Fibroblast of upper back skin (primary cell): ENCODE measurements around the gene PBRM1.

ENCODE experiments used
- DNase-seq: peaks from one replicate; pipeline ENCODE4 v3.0.0-alpha.2; 2013

Gene PBRM1

DNA sequence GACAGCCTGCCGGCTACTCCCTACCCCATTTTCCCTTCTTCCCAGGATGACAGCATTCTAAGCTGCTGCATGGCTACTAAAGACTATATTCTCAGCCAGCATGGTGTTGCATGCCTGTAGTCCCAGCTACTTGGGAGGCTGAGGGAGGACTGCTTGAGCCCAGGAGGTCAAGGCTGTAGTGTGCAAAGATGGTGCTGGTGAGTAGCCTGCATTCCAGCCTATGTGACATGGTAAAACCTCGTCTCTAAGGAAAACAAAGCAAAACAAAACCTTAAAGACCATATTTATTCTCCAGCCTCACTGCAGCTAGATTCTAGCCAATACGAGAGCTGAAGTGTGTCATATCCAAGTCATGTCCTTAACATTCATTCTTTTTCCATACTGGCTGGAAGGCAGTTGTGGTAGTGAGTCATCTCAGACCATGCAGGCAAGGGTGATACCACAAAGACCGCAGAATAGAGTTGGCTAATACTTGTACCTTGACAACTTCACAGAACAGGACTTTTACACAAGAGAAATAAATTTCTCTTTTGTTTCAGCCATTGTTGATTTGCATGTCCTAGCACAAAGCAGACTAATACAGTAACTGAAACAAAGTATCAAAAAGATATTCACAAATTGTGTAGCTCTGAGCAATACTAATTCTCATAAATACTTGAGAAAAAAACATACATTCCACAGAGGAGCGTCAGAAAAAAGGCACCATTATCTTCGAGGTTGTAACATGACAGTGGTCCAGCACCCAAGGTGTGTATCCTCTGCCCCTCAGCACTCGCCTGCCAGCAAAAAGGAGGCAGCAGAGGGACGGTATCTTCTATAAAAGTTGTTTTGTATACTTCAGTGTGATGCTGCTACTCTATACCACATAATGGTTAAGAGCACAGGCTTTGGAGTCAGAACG lies 14.8 kb downstream of the PBRM1 start:
- peak; percentile 100 for DNase-seq

DNA sequence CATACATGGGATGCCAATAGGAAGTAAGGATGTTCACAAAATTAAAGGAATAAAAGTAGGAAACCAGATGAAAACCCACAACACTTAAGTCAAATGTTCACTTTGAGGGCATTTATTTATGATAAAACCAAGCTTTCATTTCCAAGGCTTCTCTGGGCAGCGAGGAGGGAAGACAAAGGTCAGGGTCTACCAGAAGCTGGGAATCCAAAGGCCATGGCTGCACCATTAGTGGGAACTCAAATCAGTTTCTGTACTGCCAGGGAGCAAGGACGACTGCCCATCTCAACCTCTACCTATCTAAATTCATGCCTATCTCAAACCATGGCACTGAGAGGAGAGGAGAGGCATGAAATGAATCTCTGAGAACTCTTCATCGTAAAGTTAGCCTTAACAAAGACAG lies 22.6 kb downstream of the PBRM1 start:
- no peak for DNase-seq

DNA sequence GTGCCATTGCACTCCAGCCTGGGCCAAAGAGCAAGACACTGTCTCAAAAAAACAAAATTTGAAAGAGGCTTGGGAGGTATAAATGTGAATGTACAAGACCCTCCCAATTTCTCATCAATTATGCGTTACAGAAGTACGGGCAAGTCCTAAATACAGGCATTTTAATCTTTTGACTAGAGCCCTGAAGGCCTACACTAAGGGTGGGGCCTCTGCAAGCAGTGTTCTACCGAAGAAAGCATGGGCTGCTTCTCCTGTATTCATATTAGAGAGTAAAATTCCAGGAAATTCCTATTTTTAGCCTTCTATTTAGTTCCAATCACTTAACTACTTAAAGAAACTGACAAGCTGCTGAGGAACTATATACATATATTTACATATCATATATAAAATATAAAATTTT lies 25.7 kb downstream of the PBRM1 start:
- no peak for DNase-seq

DNA sequence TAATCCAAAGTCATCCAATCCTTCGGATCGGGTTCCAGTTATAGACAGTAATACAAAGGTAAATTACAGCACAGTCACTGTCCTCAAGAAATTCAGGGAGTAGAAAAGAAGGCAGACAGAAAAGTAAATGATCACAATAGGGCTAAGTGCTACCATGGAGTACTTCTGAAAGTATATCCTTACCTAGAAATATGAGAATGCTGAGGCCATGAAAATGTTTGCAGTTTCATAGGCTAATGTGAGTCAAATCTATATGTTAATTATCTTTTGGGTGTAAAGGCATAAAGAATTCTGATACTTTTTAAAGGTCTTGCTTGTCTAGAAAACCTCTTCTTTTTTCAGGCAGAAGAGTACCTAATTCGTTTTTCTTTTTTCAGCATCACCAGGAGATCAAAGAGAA lies 29.8 kb downstream of the PBRM1 start:
- no peak for DNase-seq

DNA sequence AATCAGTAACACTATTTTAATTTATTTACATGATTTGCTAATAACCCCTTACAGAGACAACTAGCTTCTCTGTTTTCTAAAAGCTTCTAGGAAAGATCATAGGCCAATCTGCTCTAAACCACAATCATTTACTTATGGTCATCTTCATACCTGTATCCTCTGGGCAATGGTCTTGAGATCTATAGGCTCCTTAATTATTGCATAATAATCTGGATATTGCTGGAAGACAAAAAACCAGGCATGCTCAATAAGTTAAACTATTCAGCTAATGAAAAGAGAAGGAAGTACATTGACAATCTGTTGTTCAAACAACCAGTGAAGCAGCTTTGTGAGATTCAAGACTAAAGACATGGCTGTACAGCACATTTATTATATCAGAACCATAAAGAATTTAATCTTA lies 34.1 kb downstream of the PBRM1 start:
- no peak for DNase-seq

DNA sequence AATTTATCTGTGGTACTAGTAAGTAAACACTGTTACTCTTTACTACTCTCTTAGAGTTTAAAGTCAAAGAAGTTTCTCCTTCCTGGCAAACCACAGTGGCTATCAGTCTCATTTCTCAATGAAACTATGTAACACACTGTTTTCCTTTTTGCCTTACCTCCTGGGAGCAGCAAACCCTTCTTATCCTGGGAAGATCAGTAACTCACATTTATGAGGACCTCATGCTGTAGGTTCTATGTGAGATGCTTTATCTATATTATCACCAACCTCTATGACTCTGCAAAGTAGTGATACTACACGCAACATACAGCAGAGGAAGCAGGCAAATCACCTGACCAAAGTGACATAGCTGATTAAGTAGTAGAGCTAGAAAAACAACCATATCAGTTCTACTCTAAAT lies 35.3 kb downstream of the PBRM1 start:
- no peak for DNase-seq

DNA sequence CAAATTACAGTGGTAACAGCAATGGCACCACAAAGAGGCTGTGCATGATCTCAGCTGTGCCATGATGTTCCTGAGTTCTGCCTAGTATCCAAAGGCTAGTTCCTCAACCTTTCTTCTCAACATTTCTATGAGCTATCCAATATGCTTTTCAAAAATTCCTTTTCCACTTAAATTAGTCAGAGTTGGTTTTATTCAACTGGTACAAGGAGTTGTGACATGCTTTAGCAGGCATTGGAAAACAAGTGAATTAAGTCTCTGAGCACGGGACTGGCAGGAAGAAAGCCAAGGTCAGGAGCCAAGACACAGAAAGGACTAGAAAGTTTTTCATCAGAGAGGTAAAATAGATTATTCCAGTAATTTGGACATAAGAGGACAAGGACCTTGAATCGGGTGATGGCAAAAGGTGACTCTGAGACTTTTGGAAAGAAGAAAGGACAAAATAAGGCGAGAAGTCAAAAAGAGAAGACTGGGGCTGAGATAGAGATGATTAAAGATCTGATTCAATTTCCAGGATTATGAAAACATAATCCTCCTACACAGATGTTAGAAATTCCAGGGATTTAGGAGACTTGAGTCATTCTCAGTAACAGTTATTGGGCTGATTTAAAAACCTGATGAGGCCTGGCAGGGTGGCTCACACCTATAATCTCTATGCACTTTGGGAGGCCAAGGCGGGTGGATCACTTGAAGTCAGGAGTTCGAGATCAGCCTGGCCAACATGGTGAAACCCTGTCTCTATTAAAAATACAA lies 36.1 kb downstream of the PBRM1 start:
- DNase-seq = peak; percentile 63

DNA sequence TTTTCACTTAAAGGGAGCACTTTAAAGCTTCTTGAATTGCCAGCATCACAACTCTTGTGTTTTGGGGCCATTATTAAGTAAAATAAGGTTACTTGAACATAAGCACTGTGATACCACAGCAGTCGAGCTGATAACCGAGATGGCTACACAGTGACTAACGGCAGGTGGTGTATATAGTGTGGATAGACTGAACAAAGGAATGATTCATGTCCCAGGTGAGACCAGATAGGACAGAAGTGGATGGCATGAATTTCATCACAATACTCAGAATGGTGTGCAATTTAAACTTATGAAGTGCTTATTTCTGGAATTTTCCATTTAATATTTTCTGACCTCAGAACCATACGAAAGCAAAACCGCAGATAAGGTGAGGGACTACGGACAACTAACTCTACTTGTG lies 40.2 kb downstream of the PBRM1 start:
- no peak for DNase-seq

DNA sequence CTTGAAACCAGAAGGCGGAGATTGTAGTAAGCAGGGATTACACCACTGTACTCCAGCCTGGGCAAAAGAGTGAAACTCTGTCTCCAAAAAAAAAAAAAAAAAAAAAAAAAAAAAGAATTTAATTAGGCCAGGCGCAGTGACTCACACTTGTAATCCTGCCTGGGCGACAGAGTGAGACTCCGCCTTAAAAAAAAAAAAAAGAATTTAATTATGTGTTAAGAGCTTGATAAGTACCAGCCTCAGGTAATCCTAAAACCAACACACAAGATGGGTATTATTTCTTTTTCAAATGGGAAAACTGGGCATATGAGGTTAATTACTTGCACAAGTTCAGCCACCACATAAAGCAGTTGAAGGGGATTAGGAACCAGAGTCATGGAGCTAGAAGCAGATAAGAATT lies 49.0 kb downstream of the PBRM1 start:
- DNase-seq = no peak

DNA sequence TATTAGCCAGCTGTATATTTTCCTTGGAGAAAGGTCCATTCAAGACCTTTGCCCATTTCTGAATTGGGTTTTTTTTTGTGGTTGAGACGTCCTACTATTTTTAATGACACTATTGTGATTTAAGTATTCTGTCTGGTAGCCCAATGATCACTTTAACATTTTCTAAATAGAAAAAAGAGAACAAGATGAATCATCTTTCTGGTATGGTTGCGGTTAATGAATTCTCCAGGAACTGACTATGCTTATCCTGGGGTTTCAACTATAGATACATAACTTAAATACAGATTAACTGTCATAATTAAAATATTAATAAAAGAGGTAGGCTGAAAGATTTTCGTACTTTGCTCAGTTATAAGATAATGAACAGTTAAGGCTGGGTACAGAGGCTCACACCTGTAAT lies 51.9 kb downstream of the PBRM1 start:
- DNase-seq = peak; percentile 42

DNA sequence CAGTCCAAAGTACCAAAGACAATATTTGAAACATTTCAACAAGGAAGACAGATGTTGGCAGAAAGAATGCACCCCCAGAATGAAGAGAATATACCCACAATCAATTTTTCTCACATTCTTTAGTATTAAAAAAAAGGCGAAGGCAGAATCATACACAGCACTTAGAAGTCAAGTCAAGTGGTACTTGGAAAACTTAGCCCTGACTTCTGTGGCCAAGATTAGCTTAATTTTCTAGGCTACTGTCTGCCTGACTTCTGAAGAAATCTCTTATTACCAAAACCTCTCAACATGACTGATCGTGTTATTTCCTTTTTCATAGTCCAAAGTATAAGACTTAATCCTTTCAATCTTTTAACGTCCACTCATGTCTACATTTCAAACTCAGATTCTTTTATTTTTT lies 60.7 kb downstream of the PBRM1 start:
- no peak for DNase-seq

DNA sequence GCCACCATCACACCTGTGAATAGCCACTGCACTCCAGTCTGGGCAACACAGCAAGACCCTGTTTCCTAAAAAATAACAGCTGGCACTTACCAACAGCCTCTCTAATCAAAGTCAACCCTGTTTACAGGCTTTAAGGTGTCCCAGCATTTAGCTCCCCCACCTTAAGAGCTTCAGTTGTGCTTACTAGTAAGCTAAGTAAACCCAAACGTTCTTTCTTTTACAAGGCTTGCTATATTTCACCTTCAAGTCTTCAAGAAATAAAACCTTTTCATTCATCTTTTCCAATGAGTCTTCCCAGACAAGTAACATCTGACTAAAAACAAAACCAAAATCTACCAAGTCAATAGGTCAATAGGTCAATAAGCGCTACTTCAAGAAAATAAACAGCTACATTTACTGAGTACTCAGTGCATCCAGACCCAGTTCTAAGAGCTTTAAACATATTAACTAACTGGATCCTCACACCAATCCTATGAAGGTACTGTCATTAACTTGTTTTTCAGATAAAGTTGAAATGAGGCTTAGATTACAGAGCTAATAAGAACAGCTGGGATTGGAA lies 62.4 kb downstream of the PBRM1 start:
- DNase-seq = no peak

DNA sequence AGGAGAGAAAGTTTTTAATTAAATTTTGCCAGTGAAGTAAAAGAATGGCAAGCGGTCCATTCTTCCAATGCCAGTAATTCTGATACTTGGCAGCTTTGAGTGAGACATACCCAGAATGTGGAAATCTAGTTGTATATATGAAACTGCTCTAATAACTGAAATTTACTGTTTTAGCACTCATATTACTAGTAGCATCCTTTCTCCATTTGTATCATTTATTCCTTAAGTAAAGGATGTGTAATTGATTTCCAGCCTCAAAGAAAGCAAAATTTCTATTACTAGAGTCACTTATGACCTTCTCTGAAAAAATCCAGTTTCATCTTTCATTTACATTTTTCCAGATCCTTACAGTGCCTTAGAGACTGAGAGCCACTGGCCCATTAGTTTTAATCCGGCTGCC lies 65.1 kb downstream of the PBRM1 start:
- no peak for DNase-seq

DNA sequence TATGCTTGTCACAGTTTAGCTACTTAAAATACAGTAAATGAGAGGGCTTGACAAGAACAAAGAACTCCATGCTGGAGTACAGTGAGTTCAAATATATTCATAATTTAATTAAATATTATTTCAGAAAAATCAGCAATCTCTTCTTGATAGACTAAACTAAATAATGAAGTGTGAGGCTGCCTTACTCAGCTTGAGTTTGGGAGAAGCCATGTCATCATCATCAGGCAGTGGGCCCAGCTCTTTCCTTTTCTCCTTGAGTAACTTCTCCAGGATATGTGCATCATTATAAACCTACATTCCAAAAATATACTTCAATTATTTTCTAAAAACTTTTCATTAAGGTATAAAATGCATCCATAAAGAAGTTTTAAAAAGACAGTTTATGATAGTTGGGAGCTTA lies 70.5 kb downstream of the PBRM1 start:
- no peak for DNase-seq

DNA sequence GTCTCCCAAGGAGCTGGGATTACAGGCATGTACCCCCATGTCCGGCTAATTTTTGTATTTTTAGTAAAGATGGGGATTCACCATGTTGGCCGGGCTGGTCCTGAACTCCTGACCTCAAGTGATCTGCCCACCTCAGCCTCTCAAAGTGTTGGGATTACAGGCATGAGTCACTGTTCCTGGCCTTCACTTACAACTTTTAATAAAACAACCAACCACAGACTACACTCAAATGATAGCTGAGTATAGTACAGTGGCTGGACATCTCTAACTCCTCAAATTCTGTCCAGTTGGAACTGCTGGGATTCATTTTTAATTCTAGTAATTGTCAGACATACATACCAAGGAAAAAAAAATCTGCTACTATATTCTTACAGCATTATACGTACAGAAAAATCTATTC lies 71.0 kb downstream of the PBRM1 start:
- no peak for DNase-seq

DNA sequence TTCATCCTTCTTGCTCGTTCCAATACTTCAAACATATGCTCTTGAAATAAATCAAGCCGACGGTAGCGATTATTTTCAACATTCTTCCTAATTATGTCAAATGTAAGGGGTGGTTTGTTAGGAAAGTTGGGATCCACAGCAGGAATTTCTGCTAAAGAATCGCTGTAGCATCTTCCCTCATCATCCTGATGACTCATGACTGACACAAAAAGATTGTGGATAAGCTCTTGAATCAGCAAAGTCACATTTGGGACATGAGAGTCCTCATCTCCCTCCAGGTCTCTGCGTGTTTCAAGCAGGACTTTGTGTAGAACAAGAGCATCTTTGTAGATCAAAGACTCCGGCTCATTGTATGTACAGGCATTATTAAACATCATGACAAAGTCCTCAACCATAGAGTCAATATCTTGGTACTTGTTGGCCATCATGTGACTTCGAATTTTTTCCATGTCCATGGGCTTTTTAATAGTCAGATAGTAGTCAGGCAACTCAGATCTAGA lies 76.3 kb downstream of the PBRM1 start:
- peak; percentile 30 for DNase-seq

DNA sequence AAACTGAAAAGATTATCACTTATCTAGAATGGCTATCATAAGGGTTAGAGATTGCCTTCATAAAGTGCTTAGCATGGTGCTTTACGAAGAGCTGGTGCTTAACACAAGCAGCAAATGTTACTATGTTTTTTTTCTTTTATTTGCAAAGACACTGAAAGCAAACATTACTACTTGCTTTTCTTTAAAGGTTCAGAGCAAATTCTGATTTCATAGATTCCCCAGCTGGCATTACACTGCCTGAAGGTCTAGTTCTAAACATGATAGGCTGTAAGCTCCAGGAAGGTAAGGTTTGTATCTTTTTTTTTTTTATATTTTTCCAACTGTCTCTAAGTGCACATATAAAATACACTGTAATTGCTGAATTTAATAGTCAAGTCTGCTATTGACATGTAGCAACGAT lies 77.4 kb downstream of the PBRM1 start:
- no peak for DNase-seq

DNA sequence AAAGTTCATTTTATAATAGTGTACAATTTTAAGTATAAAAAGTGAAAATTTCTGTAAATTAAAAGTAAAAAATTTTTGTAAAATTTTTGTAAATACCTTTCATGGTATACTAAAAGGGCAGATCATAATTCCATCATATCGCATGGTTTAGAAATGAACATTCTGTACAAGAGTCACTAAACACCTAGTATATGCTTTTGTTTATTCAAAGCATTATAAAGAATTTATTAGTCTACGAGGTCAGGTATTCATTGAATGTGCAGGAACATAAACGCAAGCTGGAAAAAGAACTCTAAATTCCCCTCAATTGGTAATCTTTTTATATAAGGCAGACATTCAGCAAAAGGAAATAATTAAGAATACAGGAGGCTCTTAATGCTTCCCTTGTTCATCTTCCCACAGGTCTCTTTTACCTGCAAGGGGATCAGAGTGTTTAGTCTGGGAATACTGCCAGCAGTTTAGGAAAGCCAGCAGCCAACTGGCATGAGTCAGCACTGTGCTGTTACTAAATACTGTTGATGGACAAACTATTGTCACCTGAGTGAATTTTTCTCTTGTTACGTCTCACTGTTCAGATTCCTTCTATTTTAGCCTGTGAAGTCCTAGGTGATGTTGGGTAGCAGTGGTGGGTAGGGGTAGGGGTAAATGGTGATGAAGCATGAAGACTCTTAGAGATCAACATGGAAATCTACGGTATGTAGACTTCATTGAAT lies 79.2 kb downstream of the PBRM1 start:
- DNase-seq = peak; percentile 31

DNA sequence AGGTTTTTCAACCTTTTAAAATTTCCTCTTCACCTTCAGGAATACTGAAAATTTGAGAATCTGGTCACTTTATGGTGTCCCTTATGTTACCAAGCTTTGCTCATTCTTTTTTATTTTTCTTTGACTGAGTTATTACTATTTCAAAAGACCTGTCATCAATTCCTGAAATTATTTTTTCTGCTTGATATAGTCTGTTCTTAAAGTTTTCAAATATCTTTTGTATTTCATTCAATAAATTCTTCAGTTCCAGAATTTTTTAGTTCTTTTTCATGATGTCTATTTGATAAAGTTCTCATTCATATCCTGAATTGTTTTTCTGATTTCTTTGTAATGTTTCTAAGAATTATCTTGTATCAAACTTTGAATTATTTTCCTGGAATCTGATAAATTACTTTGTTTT lies 85.5 kb downstream of the PBRM1 start:
- DNase-seq = no peak

DNA sequence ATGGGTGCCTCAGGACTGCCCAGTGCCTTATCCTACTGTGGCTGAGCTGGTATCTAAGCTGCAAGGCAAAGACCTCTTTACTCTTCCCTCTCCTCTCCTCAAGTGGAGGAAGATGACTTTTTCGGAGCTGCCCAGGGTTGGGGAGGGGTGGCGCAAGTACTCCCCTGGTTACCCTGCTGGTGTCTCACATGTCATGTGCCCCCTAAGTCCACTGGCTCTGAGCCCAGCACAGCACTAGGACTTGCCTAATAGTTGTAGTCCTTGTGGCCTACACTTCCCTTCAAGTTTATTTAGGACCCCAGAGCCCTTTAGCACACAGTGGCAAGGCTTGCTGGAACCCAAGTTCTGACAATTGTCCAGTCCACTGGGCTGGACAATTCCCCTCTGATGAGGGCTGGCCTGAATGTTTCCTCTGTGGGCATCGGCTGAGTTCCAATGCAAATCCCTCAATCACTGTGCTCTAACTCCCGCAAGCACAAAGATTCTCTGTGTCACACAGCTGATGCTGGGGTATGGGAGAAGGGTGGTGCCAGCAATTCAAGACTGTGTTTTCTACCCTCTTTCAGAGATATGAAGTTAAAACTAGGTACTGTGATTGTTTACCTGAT lies 89.0 kb downstream of the PBRM1 start:
- DNase-seq = no peak

DNA sequence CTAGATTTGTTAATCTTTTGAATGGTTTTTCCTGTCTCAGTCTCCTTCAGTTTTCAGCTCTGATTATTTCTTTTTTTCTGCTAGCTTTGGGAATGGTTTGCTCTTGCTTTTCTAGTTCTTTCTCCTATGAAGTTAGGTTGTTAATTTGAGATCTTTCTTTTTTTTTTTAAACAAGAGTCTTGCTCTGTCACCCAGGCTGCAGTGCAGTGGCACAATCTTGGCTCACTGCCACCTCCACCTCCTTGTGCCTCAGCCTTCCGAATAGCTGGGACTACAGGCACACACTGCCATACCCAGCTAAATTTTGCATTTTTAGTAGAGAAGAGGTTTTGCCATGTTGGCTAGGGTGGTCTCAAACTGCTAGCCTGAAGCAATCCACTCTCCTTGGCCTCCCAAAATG lies 92.6 kb downstream of the PBRM1 start:
- DNase-seq = no peak

DNA sequence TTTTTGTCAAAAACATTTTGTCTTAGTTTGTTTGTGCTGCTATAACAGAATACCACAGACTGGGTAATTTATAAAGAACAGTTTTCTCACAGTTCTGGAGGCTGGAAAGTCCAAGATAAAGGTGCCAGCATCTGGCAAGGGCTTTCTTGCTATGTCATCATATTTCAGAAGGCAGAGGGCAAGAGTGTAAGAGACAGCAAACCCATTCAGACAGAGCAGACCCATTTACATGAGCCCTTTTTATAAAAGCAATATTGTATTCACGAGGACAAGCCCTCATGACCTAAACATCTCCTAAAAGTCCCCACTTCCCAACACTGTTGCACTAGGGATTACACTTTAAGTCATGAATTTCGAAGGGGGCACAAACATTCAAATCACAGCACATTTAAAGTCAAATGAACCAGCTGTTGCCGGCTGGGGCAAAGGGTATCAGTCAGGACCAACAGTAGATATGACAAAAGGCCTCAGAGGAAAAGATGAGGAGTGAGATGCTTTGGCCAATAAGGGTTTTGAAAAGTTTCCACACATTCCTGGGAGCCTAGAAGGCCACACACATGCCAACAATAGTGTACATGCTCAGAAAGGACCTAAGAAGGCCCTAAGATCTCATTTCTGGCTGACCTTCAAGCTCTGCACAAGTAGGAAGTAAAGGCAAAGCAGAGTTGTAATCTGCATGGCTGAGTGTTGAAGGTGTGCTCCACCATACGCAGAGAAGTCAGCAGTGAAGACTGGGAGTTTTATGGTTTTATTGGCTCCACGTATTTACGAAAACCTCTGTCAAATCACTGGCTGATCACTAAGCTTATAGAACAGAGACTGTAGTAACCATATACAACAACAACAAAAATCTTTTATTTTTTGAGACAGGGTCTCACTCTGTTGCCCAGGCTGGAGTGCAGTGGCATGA lies 111.4 kb downstream of the PBRM1 start:
- DNase-seq = no peak
